22Rv1 (cell line): Measurements from ENCODE around the gene IKBKG.

Experiments used
- H3K27ac ChIP-seq: fragments of 450-650 bp; 2 replicates; pipeline ENCODE4 v1.5.1; 2017
- CTCF ChIP-seq: fragments of 450-650 bp; IDR thresholded peaks from 2 replicates; pipeline ENCODE4 v1.5.1; 2017; ENCODE audit warnings: mild to moderate bottlenecking
- ZFX ChIP-seq: fragments of 450-650 bp; IDR thresholded peaks from 2 replicates; pipeline ENCODE4 v1.6.1; 2017; ENCODE audit warnings: antibody characterized with exemption, borderline replicate concordance

IKBKG gene

DNA sequence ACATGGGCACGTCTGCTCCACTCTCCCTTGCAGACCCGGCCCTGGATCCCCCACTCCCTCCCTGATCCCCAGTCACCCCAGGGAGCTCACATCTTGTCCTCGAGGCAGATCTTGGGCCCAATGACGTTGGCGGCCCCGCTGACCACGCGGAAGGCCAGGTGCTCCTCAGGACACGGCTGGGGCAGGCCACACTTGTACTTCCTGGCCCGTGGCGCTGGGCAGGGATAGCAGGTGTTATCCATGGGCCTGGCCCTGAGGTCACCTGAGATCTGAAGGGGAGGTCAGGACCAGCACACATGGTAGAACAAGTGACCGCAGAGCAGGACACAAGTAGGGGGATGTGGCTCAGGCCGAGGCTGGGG lies 39.1 kb upstream of the IKBKG start:
- TF ChIP-seq CTCF, result no peak
- no peak for TF ChIP-seq ZFX

GRCh38 chrX:154509455-154509854 lies 38.0 kb upstream of the IKBKG start:
- TF ChIP-seq CTCF, result no peak
- H3K27ac ChIP-seq, result no peak overlapping the region

More for the DNA sequence above, 39.1 kb upstream of the IKBKG start:
- H3K27ac ChIP-seq, result no peak overlapping the region

- H3K27ac ChIP-seq, result no peak overlapping the region
- TF ChIP-seq ZFX (no peak), CTCF (no peak)
Observed at GRCh38 chrX:154511761-154512160, 35.7 kb upstream of the IKBKG start.

DNA sequence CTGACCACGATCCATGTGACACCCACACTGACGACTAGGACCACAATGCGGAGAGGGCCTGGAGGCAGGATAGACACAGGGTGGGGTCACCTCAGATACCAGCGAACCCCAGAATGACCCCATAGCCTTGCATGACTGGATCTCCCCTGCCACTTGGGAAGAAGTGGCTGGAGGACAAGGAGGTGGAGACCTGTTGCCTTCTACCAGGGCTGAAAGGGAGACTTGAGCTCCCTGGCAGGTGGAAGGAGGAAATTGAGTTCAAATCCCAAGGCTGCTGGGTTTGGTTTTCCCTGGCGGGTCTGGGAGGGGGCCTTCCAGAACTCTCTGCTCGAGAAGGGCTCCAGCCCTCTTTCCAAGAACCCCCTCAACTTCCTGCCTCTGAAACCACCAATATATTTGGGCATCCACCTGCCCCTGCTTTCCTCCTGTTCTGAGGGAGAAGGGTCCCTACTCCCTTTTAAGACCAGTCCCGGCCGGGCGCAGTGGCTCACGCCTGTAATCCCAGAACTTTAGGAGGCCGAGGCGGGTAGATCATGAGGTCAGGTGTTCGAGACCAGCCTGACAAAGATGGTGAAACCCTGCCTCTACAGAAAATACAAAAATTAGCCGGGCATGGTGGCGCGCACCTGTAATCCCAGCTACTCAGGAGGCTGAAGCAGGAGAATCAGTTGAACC lies 34.4 kb upstream of the IKBKG start:
- H3K27ac ChIP-seq, result no peak overlapping the region
- TF ChIP-seq ZFX, result no peak
- TF ChIP-seq CTCF, result no peak

- no peak overlapping the region for H3K27ac ChIP-seq
- TF ChIP-seq ZFX, result no peak
- TF ChIP-seq CTCF, result no peak
Observed at GRCh38 chrX:154513716-154514115, 33.7 kb upstream of the IKBKG start.

DNA sequence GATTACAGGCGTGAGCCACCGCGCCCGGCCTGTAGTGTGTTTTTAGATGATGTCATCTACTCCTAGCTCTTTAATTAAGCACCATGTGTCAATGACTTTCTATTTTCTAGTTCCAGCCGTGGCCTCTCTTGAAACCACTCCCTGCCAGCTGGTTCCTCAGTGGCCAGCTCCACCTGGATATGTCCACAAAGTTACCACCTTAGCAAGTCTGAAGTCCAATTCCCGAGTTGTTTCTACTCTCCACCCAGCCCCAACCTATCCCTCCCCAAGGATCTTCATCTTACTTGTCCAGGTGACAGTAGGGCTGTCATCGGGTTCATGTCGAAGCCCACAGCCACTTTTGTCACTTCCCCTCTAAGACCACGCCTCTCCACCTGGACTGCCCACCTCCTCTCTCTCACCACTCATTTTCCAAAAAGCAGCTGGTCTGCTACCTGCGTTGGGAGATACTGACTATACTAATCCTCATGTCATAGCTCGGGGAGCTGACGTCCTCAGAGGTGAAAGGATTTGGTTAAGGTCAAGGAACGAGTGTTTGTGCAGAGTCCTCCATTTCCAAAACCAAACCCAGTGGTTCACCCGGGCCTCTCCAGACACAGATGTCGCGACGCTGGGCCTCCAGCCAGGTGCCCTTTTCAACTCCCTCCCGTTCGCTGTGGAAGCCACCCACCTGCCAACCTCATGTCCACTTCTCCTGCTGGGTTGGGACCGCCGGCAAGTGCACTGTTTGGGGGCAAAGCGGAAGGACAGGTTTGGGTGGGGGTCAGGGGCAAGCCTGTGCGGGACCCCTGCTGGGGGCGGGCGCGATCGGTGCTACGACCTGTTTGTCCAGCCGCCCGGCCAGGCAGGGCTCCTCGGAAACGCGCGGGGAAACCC lies 32.1 kb upstream of the IKBKG start:
- peak overlapping the region; percentile 66 for H3K27ac ChIP-seq
- TF ChIP-seq ZFX (no peak), CTCF (no peak)

DNA sequence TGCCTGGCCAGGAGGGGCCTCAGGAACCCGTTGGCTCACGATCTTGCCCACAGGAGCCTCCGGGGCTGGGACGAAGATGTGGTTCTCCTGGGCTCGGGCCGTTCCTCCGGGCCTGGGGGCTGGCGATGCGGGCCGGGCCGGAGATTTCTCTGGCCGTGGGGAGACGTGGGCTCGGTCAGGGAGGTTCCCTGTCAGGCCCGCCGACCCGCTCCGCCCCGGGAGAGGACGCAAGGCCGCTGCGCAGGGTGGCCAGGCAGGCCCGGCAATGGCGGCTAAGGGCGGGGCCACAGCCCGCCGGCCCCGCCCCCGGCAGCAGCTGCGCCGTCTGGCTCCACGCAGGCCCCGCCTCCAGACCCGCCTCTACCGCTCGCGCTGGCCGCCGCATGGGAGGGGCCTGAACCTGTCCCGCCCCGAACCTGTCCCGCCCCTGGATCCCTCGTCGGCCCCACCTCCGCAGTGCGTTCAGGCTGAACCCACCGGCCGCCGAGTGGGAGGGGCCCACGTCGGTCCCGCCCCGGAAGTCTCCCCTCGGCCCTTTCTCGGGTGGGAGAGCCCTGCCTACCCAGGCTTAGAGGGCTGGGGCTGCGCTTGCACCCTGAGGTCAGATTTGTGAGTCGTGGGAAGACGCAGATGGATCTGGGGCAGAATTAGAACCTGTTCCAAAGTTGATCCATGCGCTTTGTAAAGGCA lies 31.3 kb upstream of the IKBKG start, which contains the start of gene FAM3A:
TSS of gene FAM3A (minus strand) at position 267 of the 690 bp plus-strand sequence. CDS start 460 bp downstream, outside the sequence.
- TF ChIP-seq CTCF (no peak), ZFX (no peak)

More for the DNA sequence above, 31.3 kb upstream of the IKBKG start, which contains the start of gene FAM3A:
- H3K27ac ChIP-seq, result peak within 1 kb of the TSS; percentile 66
